Activated CD4-positive, CD25-positive, alpha-beta regulatory T cell (primary cell): Measurements from ENCODE around the gene JPT2.

Experiments used
- DNase-seq, 4 experiments: peaks; one replicate each; lab custom pipeline; 2025; lab: John Stamatoyannopoulos, UW

JPT2 gene, protein sequence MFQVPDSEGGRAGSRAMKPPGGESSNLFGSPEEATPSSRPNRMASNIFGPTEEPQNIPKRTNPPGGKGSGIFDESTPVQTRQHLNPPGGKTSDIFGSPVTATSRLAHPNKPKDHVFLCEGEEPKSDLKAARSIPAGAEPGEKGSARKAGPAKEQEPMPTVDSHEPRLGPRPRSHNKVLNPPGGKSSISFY

DNA sequence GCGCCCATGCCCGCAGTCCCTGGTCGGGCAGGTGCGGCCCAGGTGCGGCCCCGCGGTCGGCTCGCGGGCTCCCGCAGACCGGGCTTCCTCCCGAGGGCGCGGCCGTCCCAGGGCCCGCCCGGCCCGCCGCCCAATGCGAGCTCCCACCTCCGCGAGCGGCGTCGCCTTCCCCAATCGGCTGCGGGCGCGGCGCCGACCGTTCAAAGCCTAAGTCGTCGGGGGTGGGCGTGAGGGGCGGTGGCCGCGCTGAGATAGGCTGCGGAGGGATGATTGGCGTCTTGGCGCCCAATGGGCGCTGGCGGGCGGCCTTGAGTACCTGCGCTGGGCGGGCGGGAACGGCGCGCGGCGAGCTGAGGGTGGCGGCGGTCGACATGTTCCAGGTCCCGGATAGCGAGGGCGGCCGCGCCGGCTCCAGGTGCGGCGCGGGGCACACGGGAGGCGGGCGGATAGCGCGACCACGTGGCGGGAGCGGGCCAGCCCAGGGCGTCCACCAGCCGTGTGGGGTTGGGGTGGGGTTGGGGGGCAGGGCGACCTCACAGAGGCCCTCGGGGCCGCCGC lies at the start of gene JPT2:
JPT2 (plus strand) TSS at position 338 of the 558 bp plus-strand sequence; CDS start at position 372, 34 bp downstream.
- DNase-seq, result peak; percentile 90 to 95 (median 92)

DNA sequence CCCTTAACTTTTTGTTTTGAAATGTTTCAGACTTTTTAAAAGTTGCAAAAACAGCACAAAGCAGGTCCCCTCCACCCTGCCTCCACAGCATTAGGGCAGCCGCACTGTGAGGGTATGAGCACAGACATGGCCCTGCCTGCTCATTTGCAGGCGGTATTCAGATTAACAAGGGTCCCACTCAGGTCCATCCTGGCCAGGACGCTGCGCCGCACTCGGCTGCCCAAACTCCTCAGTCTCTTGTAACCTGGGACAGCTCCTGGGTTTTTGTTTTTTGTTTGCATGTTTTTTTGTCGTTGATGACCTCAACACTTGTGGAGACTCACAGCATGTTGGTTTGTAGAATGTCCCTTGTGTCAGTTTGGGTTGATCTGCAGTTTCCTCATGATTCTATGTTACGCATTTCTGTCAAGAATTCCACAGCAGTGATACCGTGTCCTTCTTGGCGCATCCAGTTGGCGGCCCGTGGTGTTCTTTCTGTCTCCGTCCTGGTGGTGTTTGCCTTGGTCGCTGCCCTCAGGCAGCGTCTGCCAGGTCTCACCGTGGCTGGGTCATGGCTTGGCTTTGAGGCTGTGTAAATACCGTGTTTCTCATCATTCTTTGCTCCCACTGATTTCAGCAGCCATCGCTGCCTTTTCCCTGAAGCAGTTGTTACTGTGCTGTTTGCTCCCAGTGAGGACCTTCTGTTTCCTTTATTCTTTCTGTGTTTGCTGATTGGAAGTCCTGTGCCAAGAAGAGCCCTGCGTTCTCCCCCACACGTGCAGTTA lies 47.4 kb upstream of the JPT2 start:
- no peak for DNase-seq

DNA sequence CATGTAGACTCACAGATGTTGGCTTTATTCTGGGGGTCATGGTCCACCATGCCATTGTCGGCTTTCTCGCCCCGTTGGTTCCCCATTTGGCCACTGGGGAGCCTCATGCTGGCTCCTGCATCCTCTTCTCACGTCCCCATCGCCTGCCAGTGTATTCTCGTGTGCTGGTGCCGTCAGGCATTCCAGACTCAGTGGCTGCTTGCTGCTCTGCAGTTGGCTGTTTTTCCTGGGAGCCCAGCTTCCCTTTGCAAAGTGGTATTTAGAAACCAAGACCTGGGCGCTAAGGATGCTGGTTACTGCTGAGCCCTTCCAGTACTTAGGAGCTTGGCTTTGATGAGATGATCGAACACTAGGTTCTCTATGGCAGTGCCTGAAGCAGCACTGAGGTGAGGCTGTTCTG lies 46.8 kb upstream of the JPT2 start:
- no peak for DNase-seq

DNA sequence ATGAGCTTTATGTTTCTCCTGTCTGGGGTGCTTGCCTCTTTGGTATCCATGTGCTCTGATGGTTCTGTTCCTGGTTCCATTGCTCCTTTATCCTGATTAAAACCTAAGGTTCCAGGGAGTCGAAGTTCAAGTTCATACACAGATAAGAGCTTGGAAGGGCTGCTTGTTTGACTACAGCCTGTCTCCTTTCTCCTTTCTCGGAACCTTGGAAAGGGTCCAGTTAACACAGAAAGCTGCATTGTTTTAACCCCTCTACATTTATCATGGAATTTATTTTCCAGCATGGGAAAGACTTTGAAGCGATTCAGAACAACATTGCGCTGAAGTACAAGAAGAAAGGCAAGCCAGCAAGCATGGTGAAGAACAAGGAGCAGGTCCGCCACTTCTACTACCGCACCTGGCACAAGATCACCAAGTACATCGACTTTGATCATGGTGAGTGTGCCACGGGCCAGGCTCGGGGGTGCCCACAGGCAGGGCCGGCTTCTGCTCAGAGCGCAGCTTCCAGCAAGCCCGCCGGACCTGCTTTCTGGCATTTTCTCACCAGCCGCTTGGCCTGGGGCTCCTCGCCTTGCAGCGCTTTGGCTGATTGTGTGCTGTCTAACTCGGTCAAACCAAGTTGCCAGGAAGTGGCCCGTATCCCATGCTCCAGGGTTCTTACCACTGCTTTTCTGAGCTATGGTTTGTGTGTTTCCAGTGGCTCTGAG lies 46.0 kb upstream of the JPT2 start:
- no peak for DNase-seq

DNA sequence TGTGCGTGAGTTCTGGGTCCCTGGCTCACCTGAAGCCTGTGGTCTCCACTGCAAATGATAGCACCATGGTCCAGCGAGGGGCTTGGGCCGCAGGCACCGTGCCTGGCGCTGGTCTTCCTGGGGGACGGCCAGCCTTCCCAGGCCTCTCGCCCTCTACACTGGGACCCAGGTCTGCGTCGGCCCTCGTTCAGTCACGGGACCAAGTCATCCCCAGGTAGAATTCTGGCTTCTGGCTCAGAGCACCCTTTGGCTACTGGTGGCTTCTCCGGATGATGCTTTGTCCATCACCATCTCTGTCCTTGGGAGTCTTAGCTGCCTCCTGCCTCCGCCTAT lies 45.5 kb upstream of the JPT2 start:
- no peak for DNase-seq

DNA sequence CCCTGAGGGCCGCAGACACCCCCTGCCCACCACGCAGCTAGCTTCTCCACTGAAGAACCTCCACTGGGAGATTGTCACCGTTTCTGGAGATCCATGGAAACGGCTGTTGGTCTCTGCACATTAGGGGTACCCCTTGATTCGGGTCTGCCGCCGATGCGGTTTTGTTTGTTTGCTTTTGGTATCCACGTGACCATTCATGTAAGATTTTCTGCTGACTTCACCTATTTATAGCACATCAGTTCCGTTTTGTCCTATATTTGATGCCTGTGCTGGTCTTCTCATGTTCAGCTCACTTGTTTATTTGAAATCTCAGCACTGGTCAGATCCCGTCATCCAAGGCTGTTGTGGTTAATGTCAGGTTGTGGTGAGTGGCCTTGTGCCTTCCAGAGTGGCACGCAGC lies 44.8 kb upstream of the JPT2 start:
- DNase-seq, result no peak

DNA sequence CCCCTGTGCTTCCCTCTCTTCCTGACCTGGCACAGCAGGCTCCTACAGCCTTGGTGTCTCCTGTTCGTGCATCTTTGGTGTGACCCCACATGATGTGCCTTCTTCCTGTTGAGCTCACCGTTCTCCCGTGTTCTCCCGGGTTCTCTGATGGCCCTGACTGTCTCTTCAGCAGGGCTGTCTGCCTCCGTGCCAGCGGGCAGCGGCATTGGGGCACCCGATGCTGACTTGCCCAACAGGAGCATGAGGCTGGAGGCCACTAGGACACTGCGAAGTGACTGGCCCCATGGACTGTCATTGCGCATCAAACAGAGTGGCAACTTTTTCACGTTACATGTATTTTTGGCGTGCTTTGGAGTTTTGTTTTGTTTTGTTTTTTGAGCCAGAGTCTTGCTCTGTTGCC lies 43.5 kb upstream of the JPT2 start:
- no peak for DNase-seq

DNA sequence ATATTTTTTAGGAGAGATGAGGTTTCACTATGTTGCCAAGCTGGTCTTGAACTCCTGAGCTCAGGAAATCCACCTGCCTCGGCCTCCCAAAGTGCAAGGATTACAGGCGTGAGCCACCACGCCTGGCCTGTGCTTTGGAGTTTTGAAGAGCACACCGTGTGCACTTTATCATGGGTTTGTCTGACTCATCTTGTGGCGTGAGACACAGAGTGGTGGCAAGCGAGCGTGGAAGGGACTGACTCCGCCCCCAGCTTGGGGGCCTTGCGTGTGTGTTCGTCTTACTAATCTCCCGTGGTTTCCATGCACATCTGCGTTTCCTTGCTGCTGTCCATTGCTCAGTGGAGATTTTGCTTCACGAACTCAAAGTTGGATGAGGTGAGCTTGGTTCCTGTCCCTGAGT lies 43.0 kb upstream of the JPT2 start:
- no peak for DNase-seq

DNA sequence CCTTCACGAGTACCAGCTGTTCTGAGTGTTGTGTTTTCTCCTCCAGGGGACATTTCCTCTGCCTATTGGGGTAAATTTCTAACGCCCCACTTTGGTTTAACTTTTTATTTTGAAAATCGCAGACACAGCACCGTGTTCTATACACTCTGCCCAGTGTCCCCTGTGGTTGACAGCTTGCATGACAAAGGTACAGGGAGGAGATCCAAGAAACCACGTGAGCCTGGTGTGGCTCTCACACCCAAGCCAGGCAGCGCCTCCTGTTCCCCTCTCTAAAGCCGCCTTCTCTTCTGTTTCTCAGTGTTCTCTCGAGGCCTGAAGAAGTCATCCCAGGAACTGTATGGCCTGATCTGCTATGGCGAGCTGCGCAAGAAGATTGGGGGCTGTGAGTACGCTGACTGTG lies 40.6 kb upstream of the JPT2 start:
- DNase-seq, result no peak

DNA sequence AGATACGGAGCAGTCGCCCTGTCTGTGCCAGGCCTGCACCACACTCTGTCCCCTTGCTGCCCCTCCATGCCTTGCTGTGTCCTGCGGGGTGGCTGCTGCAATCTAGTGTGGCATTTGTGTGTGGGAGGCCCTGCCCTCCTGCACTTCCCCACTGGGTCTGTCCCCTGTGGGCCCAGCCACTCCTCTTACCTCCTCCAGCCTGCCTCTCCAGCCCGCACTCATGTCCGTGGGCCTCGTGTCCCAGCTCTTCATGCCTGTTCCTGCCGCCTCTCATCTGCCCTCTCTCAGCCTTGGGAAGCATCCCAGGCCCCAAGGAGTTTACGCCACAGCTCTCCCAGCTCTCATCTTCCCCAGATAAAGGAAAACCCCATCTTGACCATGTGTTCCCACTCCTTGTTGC lies 39.3 kb upstream of the JPT2 start:
- no peak for DNase-seq

DNA sequence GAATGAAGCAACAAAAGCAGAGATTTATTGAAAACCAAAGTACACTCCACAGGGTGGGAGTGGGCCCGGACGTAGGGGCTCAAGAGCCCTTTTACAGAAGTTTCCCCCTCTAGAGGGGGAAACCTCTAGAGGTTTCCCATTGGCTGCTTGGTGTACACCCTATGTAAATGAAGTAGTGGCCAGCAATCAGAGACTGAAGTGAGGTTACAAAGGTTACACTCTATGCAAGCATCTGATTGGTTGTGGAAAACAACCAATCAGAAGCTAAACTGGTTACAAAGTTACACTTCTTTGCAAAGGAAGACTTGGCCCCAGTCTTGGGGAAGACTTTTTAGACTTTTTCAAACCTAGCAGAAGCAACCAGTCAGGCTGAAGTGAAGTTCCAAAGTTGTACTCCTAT lies 38.8 kb upstream of the JPT2 start:
- no peak for DNase-seq

DNA sequence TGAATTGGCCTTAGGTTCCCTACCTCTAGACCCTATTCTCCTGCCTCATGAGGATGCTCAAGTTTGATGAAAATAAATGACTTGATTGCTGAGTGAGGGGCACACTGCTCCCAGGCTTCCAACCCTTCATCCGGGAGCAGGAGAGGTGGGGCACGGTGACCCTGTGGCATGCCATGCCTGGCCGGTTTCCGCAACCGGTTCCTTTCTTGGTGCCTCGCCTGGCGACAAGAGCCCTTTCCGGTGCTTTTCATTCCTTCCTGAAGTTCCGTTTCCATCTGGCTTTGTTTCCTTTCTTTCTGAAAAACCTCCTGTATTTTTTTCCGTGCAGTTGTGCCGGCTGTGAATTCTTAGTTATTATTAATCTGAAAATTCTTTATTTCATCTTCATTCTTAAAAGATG lies 38.2 kb upstream of the JPT2 start:
- no peak for DNase-seq

DNA sequence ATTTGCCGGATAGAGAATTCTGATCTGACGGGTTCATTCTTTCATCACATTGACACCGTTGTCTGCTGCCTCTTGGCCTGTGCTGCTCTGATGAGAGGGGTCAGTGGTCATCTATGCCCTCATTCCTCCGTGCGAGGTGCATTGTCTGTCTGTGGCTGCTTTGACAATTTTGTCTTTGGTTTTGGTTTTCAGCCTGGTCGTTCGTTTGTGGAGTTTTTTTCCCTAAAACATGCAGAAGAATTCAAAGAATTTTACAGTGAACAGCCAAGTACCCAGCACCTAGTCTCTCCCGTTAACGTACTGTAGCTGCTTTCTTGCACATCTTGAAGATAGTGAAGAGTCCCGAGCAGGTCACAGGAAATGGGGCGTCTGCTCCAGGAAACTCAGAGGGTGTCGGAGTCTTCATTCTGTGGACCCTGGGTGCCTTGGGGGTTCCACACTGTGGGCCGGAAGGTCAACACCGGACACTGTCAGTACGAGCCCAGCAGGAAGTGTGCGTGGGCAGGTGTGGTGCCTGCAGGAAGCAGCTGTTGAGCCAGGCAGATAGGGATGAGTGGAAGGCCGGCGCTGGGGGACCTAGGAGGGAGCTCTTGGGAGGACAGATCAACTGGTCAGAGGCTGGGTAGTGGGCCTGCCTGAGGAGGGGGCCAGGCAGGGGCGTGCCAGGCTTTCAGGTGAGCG lies 37.7 kb upstream of the JPT2 start:
- DNase-seq, result no peak

DNA sequence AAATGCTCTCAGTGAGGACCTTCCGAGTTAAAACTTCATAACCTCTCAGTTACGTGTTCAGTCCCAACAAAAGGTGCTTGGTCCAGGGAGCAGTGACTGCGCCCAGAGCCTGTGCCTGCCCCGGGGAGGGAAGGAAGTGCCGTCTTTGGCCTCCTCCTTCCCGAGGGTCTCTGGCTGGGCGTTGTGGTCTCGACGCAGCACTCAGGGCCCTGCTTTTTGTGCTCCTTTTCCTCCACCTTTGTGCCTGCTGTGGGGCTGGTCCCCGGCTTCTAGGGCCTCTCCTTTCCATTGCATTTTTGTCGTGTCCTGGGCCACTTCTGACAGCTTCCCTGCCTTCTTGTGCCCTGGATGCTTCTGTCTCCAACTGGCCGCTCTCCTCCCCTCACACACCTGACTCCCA lies 36.8 kb upstream of the JPT2 start:
- DNase-seq, result no peak

DNA sequence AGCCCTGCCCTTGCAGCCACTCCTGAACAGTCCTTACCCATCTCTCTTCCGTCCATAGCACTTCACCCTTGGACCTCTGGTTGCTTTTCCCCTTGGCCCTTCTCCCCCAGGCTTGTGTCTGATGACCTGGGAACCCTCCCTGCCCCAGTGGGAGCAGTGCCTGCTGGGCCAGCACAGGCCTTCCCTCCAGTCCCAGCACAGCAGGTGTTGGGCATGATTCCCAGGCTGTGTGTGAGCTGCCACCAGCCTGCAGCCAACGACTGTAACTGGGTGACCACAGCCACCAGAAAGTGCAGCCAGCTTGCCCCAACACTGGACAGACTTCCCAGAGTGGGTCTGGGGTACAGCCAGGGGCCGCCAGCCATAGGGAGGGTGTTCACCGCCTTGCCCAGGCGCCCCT lies 35.9 kb upstream of the JPT2 start:
- no peak for DNase-seq

DNA sequence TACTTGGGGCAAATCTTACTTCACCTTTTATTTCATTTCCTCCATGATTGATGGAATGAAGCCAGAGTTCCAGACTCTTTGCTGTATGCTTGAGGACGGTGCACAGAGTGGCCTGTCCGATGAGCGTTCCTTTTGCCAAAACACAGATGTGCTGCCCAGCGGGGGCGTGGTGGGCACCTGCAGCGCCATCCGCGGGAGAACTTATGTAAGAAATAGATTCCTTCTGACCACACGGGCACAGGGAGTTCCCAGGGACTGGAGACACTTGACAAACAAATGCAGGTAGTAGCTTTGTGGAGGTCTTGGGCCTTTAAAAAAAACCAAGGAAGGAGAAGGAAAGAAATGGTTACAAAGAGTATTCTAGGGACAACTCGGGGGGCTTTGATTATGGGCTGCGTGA lies 35.3 kb upstream of the JPT2 start:
- DNase-seq, result no peak

DNA sequence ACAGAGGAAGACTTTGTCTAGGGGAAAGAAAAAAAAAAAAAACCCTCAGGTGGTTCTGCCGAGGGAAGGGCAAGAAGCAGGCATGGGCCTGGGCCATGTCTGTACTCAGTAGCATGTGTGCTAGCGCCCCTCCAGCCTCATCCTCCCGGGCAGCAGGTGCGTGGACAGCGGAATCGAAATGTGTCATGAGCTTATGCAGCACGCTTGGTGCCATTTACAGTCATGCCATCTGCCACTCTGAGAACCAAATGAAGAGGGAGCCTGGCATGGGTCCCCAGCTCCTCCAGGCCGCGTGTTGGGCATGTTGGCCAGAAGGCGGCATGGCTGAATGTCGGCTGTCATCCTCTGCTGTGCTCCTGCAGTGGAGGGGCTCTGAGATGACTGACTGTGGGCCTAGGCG lies 34.6 kb upstream of the JPT2 start:
- DNase-seq, result no peak

DNA sequence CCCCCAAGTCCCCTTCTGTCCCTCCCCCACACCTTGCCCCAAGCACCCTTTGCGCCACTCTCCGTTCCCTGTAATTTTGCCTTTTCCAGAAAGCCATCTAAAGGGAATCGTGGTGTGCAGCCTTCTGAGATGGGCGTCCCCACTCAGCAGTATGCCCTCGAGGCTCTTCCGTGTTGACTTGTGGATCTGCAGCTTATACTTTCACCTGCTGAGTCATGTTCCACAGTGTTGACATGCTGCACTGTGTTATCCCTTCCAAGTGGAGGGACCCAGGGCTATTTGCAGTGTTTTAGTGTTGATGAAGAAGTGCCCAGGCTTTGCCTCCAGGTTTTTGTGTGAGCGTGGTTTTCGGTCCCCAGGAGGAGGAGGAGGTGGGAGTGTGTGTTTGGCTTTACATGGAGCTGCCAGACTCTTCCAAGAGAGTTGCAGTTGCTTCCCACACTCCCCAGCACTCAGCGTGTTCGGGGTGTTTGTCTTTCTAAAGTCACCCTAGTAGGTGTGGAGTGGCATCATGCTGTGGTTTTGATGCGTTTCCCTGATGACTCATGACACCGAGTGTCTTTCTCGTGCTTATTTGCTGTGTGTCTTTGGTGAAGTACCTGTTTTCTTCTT lies 32.1 kb upstream of the JPT2 start:
- DNase-seq, result no peak

DNA sequence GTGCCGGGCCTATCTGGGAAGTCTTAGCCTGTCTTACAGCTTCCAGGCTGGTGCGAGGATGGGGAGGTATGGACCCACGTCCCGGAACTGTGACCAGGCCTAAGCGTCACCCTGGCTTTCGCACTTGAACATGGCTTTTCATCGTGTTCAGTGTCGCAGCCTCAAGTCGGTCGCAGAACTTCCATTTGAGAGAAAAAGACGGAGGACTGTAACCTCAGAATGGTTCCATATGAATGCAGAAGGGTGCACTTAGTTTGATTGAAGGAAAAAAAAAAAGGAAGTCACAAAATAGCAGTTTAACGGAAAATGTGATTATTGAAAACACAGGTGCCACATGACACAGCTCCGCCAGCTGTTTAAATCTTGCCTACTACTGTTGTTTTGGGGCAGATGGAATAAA lies 30.2 kb upstream of the JPT2 start:
- no peak for DNase-seq

DNA sequence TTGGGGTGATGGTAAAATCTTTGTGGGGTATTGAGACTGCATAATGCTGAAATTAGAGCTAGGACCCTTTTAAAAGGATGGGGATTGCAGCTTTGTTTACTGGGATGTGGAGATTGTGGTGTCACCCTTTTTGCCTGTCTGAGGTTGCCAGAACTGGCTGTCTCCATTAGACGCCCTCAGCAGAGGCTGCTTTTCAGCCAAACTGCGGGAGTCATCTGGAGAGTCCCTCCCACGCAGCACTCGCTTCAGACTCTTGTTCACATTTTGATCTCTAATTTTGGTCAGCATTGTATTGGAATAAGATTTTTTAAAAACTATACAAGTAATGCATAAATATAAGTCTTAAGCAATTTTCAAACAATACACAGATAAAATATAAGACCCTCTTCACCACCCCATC lies 27.9 kb upstream of the JPT2 start:
- no peak for DNase-seq

DNA sequence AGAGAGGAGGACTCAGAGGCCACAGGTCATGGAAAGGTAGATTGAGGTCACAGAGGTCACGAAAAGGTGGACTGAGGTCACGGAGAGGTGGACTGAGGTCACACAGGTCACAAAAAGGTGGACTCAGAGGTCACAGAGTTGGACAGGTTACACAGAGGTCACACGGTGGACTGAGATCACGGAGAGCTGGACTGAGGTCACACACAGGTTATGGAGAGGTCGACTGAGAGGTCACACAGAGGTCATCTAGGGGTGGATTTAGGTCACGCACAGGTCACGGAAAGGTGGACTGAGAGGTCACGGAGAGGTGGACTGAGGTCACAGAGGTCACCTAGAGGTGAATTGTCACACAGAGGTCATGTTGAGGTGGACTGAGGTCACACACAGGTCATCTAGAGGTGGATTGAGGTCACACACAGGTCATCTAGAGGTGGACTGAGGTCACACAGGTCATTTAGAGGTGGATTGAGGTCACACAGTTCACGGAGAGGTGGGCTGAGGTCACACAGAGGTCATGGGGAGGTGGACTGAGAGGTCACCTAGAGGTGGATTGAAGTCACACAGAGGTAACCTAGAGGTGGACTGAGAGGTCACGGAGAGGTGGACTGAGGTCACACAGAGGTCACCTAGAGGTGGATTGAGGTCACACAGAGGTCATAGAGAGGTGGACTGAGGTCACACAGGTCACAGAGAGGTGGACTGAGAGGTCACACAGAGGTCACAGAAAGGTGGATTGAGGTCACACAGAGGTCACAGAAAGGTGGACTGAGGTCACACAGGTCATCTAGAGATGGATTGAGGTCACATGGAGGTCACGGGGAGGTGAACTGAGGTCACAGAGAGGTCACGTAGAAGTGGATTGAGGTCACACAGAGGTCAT lies 26.7 kb upstream of the JPT2 start:
- no peak for DNase-seq
